HepG2 (cell line): ENCODE measurements around the gene AJUBA. TPM values are rescaled to one million over a fixed set of nuclear protein-coding genes. Genes with fewer than 3 reads are reported as not detected.

Experiments used
- FOXK1 ChIP-seq: sonication (generic); formaldehyde crosslinking; IDR thresholded peaks from 2 replicates; pipeline ENCODE4 v1.4.0; 2020; ENCODE audit warnings: low read depth, missing genetic modification reagents, borderline replicate concordance
- HNF4A ChIP-seq: sonication (generic); formaldehyde crosslinking; IDR thresholded peaks from 2 replicates; pipeline ENCODE4 v1.4.0; 2020; ENCODE audit warnings: missing genetic modification reagents
- JUN ChIP-seq: sonication (generic); formaldehyde crosslinking; IDR thresholded peaks from 2 replicates; pipeline ENCODE4 v1.4.0; 2020; ENCODE audit warnings: mild to moderate bottlenecking, missing genetic modification reagents
- MXD4 ChIP-seq: IDR thresholded peaks from 2 replicates; pipeline ENCODE4 v1.6.1; 2016; ENCODE audit warnings: mild to moderate bottlenecking, missing biosample characterization, missing genetic modification reagents
- NFE2L2 ChIP-seq: fragments of 150-350 bp; IDR thresholded peaks from 2 replicates; pipeline ENCODE4 v1.6.1; 2014; ENCODE audit warnings: low read length
- PAF1 ChIP-seq: IDR thresholded peaks from 2 replicates; pipeline ENCODE4 v1.6.1; 2016; ENCODE audit warnings: missing genetic modification reagents, missing compliant biosample characterization
- RAD21 ChIP-seq: fragments of 450-650 bp; formaldehyde crosslinking; IDR thresholded peaks from 2 replicates; pipeline ENCODE4 v1.5.0; 2020; ENCODE audit warnings: mild to moderate bottlenecking
- RFXAP ChIP-seq: sonication (generic); formaldehyde crosslinking; IDR thresholded peaks from 2 replicates; pipeline ENCODE4 v1.4.0; 2020; ENCODE audit warnings: missing genetic modification reagents, borderline replicate concordance
- SMAD1 ChIP-seq: sonication (generic); formaldehyde crosslinking; IDR thresholded peaks from 2 replicates; pipeline ENCODE4 v1.4.0; 2020; ENCODE audit warnings: missing genetic modification reagents, low read depth, mild to moderate bottlenecking, borderline replicate concordance
- TMF1 ChIP-seq: sonication (generic); formaldehyde crosslinking; IDR thresholded peaks from 2 replicates; pipeline ENCODE4 v1.8.1; 2022; ENCODE audit warnings: low read depth, missing genetic modification reagents
- WIZ ChIP-seq: sonication (generic); formaldehyde crosslinking; IDR thresholded peaks from 2 replicates; pipeline ENCODE4 v1.5.1; 2020; ENCODE audit warnings: mild to moderate bottlenecking, missing genetic modification reagents
- ZNF138 ChIP-seq: sonication (generic); formaldehyde crosslinking; IDR thresholded peaks from 2 replicates; pipeline ENCODE4 v1.5.0; 2020; ENCODE audit warnings: mild to moderate bottlenecking, low read depth, missing genetic modification reagents
- ZNF251 ChIP-seq: sonication (generic); formaldehyde crosslinking; IDR thresholded peaks from 2 replicates; pipeline ENCODE4 v1.9.0; 2021; ENCODE audit warnings: mild to moderate bottlenecking, missing genetic modification reagents
- ZNF274 ChIP-seq: sonication (generic); formaldehyde crosslinking; IDR thresholded peaks from 2 replicates; pipeline ENCODE4 v1.5.1; 2020; ENCODE audit warnings: mild to moderate bottlenecking, missing genetic modification reagents
- ZNF343 ChIP-seq: sonication (generic); formaldehyde crosslinking; IDR thresholded peaks from 2 replicates; pipeline ENCODE4 v1.4.0; 2020; ENCODE audit warnings: mild to moderate bottlenecking, missing genetic modification reagents
- ZNF350 ChIP-seq: sonication (generic); formaldehyde crosslinking; IDR thresholded peaks from 2 replicates; pipeline ENCODE4 v1.4.0; 2020; ENCODE audit warnings: mild to moderate bottlenecking, low read depth, missing genetic modification reagents, borderline replicate concordance
- ZNF513 ChIP-seq: sonication (generic); formaldehyde crosslinking; conservative IDR thresholded peaks from 2 replicates; pipeline ENCODE4 v1.5.0; 2020; ENCODE audit warnings: missing genetic modification reagents
- ZNF569 ChIP-seq: sonication (generic); formaldehyde crosslinking; IDR thresholded peaks from 2 replicates; pipeline ENCODE4 v1.5.0; 2020; ENCODE audit warnings: mild to moderate bottlenecking, missing genetic modification reagents, moderate library complexity, borderline replicate concordance
- ZNF839 ChIP-seq: sonication (generic); formaldehyde crosslinking; IDR thresholded peaks from 2 replicates; pipeline ENCODE4 v1.4.0; 2020; ENCODE audit warnings: missing genetic modification reagents, mild to moderate bottlenecking, borderline replicate concordance
- polyA plus RNA-seq, 8 experiments: library from polyadenylated mRNA; depleted of rRNA in 3 of 8; stranded (reverse) in 7 of 8; unstranded in 1 of 8; fragments of >200 nt; fragmentation: Illumina TruSeq in 4 of 8; extraction: Trizol in 4 of 8; gene quantifications; 2 replicates each; pipeline versions ENCODE4 v1.2.1 to v1.2.3, GENCODE V29; 2011 to 2016; ENCODE audit warnings: low read depth in 4 of 8, missing spikeins in 1 of 8, mixed read lengths in 1 of 8; ENCODE audit not compliant: insufficient read depth in 1 of 8
- total RNA-seq, 5 experiments: library from RNA; depleted of rRNA; stranded (reverse); fragments of >200 nt; fragmentation: Illumina TruSeq; extraction: Trizol; gene quantifications; 2 replicates each; pipeline ENCODE4 v1.2.3, GENCODE V29; 2016; ENCODE audit warnings: low read depth in 1 of 5
- TF ChIP-seq, protein P1 (sequence below): sonication (generic); formaldehyde crosslinking; IDR thresholded peaks from 2 replicates; pipeline ENCODE4 v1.5.0; 2020; ENCODE audit warnings: missing genetic modification reagents
- TF ChIP-seq, protein P2 (sequence below): sonication (generic); formaldehyde crosslinking; IDR thresholded peaks from 2 replicates; pipeline ENCODE4 v1.8.0; 2022; ENCODE audit warnings: mild to moderate bottlenecking, missing genetic modification reagents, borderline replicate concordance
- TF ChIP-seq, protein P3 (sequence below): sonication (generic); formaldehyde crosslinking; IDR thresholded peaks from 2 replicates; pipeline ENCODE4 v1.5.0; 2020; ENCODE audit warnings: mild to moderate bottlenecking, missing genetic modification reagents, borderline replicate concordance
- TF ChIP-seq, protein P4 (sequence below): sonication (generic); formaldehyde crosslinking; IDR thresholded peaks from 2 replicates; pipeline ENCODE4 v1.4.0; 2020; ENCODE audit warnings: missing genetic modification reagents

The AJUBA gene
- total and polyA plus RNA-seq, 2 of the 13 experiments (the other 11 are each of a cell fraction or from before 2014, with no cell fraction given) = 157 to 241 TPM

DNA sequence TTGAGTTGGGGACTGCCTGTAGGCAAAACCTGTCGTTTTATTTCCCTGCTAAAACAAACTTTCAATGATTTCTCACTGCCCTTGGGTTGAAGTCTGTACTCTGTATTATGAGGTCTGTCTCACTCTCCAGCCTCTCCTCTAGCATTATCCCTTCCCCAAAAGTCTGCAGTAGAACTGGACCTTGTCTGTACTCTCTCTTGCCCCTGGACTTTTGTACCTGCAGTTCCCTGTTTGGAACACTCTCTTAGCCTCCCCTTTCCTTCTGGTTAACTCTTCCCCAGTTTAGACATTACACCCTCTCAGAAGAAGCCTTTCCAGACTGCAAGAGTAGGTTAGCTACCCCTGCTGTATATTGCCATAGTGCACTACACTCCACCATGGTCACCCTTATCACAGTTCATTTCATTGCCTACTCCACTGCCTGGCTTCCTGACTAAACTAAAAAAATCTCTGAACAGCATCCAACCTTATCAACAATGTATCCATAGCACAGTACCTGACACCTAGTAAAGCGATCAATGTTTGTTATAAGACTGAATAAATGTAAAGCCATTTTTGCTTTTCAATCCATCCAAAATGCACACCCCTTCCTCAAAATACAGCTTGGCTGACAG lies 3.6 kb upstream of the AJUBA start (continued):
- no peak for TF ChIP-seq RAD21
- TF ChIP-seq PAF1 (CRISPR knock-in tag) = no peak
- TF ChIP-seq, protein P1, sequence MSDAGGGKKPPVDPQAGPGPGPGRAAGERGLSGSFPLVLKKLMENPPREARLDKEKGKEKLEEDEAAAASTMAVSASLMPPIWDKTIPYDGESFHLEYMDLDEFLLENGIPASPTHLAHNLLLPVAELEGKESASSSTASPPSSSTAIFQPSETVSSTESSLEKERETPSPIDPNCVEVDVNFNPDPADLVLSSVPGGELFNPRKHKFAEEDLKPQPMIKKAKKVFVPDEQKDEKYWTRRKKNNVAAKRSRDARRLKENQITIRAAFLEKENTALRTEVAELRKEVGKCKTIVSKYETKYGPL = no peak
- TF ChIP-seq ZNF569 (CRISPR knock-in tag) = no peak
- TF ChIP-seq, protein P2, sequence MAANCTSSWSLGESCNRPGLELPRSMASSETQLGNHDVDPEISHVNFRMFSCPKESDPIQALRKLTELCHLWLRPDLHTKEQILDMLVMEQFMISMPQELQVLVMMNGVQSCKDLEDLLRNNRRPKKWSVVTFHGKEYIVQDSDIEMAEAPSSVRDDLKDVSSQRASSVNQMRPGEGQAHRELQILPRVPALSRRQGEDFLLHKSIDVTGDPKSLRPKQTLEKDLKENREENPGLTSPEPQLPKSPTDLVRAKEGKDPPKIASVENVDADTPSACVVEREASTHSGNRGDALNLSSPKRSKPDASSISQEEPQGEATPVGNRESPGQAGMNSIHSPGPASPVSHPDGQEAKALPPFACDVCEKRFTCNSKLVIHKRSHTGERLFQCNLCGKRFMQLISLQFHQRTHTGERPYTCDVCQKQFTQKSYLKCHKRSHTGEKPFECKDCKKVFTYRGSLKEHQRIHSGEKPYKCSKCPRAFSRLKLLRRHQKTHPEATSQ (CRISPR knock-in tag) = 0 out of 2 replicates have a peak, but pooled peaks have one; percentile 24
- TF ChIP-seq ZNF513 = no peak
- peak; percentile 46; the same call in 1 of the 2 replicates for TF ChIP-seq HNF4A (CRISPR knock-in tag)
- no peak for TF ChIP-seq ZNF343 (CRISPR knock-in tag)
- TF ChIP-seq SMAD1 (CRISPR knock-in tag) = 0 out of 2 replicates have a peak, but pooled peaks have one; percentile 9
- TF ChIP-seq ZNF274 (CRISPR knock-in tag) = no peak
- TF ChIP-seq FOXK1 = peak; percentile 3; the same call in 1 of the 2 replicates
- TF ChIP-seq, protein P3, sequence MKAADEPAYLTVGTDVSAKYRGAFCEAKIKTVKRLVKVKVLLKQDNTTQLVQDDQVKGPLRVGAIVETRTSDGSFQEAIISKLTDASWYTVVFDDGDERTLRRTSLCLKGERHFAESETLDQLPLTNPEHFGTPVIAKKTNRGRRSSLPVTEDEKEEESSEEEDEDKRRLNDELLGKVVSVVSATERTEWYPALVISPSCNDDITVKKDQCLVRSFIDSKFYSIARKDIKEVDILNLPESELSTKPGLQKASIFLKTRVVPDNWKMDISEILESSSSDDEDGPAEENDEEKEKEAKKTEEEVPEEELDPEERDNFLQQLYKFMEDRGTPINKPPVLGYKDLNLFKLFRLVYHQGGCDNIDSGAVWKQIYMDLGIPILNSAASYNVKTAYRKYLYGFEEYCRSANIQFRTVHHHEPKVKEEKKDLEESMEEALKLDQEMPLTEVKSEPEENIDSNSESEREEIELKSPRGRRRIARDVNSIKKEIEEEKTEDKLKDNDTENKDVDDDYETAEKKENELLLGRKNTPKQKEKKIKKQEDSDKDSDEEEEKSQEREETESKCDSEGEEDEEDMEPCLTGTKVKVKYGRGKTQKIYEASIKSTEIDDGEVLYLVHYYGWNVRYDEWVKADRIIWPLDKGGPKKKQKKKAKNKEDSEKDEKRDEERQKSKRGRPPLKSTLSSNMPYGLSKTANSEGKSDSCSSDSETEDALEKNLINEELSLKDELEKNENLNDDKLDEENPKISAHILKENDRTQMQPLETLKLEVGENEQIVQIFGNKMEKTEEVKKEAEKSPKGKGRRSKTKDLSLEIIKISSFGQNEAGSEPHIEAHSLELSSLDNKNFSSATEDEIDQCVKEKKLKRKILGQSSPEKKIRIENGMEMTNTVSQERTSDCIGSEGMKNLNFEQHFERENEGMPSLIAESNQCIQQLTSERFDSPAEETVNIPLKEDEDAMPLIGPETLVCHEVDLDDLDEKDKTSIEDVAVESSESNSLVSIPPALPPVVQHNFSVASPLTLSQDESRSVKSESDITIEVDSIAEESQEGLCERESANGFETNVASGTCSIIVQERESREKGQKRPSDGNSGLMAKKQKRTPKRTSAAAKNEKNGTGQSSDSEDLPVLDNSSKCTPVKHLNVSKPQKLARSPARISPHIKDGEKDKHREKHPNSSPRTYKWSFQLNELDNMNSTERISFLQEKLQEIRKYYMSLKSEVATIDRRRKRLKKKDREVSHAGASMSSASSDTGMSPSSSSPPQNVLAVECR (CRISPR knock-in tag) = no peak
- no peak for TF ChIP-seq RFXAP
- no peak for TF ChIP-seq ZNF138 (CRISPR knock-in tag)
- TF ChIP-seq JUN (CRISPR knock-in tag) = no peak
- no peak for TF ChIP-seq MXD4 (CRISPR knock-in tag)
- TF ChIP-seq WIZ (CRISPR knock-in tag) = 0 out of 2 replicates have a peak, but pooled peaks have one; percentile 72
- TF ChIP-seq, protein P4, sequence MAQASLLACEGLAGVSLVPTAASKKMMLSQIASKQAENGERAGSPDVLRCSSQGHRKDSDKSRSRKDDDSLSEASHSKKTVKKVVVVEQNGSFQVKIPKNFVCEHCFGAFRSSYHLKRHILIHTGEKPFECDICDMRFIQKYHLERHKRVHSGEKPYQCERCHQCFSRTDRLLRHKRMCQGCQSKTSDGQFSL (CRISPR knock-in tag) = peak; percentile 35; the same call in 1 of the 2 replicates
- TF ChIP-seq NFE2L2 = no peak
- TF ChIP-seq TMF1 (CRISPR knock-in tag) = no peak
- TF ChIP-seq ZNF251 (CRISPR knock-in tag) = no peak
- no peak for TF ChIP-seq ZNF839
- TF ChIP-seq ZNF350 (CRISPR knock-in tag) = no peak
